HG03108 (cell line): ENCODE data around the gene GCHFR.

Source experiments
- ATAC-seq: cut with Tn5 transposase; IDR thresholded peaks from one replicate; pipeline ENCODE4 v1.9.1; 2021; ENCODE audit warnings: moderate library complexity; ENCODE audit not compliant: unreplicated experiment

The GCHFR gene

GRCh38 chr15:40775740-40776536, 12.1 kb downstream of the GCHFR start:
- no peak for ATAC-seq

DNA sequence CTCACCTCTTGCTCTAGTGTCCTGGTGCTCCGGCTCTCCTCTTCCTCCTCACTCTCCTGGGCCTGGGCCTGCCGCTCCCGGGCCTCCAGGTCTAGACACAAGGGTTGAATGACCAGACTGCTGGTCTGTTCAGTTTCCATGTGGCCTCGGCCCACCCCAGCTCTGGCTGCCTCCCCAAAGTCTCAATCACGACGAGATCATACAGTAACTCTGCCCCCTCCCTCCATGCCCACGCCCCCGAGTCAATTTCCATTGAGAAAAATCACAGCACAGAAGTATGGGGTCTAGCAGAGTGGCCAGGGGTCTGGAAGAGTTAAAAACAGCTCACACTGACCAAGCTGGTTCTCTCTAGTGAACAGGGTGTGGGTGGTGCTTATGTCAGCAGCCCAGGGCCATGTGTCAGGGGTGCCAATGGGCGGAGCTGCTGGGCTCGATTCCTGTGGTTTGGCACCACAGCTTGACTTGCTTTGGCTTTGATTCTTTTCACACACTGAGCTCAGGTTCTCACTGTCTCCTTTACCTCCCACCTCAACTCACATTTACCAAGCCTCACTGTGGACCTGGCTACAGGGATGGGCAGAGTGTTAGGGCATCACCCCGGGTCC, 12.8 kb downstream of the GCHFR start:
- no peak for ATAC-seq

- peak; percentile 78 for ATAC-seq
Observed at GRCh38 chr15:40782609-40783227, 18.9 kb downstream of the GCHFR start.

- no peak for ATAC-seq
Observed at GRCh38 chr15:40785164-40785563, 21.3 kb downstream of the GCHFR start.

DNA sequence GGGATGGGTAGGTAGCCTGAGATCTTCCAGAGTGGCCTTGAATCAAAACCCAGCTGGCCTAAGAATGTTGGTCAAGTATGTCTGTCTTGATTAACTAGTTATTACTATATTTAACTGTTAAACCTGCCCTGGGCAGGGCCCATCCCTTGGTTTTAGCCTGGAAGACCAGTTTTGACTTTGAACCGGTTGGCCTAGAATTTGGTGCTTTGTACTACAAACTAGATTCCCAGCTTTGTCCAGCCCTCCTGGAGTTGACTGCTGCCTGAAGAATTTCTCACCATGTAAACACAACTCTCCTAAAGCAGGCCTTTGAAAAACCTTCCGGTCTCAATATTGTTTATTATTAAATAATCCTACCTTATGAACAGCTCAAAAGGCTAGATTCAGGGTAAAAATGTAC, 21.9 kb downstream of the GCHFR start:
- ATAC-seq, result no peak

DNA sequence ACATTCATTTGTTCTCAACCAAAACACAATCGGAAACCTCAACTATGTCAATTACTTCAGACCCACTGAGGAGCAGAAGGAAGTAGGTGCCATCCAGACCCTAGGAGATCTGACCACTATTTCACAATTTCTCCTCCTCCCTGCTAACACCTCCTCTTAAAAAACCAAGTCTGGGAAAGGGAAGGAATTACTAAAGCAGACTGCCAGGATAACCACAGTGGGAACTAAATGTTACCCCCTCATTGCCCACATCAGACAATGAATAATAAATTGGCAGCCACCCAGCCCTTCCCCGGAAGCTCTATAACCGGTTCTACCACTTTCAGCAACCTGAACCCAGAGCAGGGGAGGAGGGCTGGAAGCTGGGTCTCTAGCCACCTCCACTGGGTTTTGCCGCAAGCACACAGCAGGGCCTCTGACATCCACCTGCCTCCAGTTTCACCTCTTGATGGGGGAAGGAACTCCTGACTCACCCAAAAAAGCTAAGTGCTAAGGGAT, 23.5 kb downstream of the GCHFR start:
- ATAC-seq, result no peak

DNA sequence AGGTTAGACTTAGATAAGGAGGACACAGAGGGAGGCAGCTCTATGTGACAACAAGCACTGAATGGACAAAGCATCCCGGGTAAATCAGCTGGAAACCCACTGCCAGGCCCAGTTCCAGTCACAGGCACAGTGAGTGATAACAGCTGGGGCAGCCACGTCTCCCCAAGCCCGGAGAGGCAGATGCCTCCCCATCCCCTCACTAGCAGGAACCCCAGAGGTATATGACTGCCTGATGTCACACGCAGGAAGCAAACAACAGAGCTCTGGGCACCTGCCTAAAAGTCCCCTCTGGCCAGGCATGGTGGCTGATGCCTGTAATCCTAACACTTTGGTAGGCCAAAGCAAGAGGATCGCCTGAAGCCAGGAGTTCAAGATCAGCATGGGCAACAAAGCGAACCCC, 24.1 kb downstream of the GCHFR start:
- no peak for ATAC-seq

GRCh38 chr15:40789119-40789518, 25.3 kb downstream of the GCHFR start:
- ATAC-seq, result no peak

GRCh38 chr15:40789999-40790398, 26.1 kb downstream of the GCHFR start:
- ATAC-seq, result no peak

DNA sequence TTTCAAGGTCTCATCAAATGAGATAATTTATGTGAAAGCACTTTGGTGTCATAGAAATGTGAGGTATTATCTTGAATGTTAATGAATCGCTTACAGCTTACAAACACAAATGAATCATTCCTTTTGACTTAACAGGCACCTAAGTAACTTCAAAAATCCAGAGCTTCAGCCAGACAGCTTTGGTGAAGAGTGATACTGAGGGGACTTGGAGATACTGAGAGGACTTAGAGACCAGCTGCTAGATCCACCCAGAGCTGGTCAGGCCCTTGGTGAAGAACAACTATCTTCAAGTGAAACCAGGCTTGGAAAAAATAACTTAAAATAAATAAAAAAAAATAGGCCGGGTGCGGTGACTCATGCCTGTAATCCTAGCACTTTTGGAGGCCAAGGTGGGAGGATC, 26.9 kb downstream of the GCHFR start:
- no peak for ATAC-seq

DNA sequence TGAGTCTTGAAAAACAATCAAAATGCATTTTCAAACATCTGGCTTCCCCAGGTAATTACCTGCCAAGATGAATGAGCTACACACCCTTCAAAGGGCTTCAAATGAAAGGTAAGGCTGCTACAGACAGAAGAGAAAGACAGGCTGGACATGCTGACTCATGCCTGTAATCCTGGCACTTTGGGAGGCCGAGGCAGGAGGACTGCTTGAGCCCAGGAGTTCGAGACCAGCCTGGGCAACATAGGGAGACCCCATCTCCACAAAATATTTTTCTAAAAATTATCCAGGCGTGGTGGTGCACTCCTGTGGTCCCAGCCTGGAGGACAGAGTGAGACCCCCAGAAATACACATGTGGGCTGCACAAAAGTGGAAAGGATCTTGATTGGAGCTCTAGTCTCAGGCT, 28.5 kb downstream of the GCHFR start:
- no peak for ATAC-seq

GRCh38 chr15:40793216-40793989, 29.5 kb downstream of the GCHFR start:
- no peak for ATAC-seq

DNA sequence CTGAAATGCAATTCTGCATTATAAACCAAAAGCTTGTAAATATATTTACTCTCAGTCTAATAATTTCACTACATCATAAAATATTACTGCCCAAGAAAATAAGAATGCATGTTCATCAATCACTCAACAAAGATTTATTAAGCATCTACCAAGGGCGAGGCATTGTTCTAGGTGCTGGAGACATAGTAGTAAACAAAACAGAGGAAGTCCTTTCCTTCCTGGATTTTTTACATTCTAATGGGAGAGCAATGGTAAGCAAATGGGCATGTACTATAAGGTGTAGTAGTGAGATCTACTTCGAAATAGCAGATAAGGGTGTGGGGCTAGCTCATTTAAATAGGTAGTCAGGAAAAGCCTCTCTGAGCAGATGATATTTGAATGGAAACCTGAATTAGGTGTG, 32.2 kb downstream of the GCHFR start:
- ATAC-seq, result no peak

GRCh38 chr15:40796512-40796911, 32.6 kb downstream of the GCHFR start:
- no peak for ATAC-seq

GRCh38 chr15:40799523-40799922, 35.7 kb downstream of the GCHFR start:
- no peak for ATAC-seq

- no peak for ATAC-seq
Observed at GRCh38 chr15:40803076-40803475, 39.2 kb downstream of the GCHFR start.

GRCh38 chr15:40803688-40804087, 39.8 kb downstream of the GCHFR start:
- ATAC-seq, result no peak

DNA sequence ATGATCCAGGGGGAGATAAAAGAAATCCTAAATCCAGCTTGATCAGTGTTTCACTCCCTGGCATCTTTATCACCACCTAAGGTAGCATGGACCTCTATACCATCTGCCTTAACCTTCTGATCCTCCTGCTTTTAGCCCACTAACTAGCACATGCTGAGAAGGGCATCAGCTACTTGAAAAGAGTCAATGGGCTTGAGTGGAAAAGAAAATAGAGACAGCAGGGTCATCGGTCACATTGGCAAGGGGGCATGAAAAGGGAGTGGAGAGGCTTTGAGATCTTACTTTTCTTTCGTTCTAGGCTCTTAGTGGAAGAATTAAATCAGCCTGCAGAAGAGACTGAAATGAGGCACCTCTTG, 42.8 kb downstream of the GCHFR start:
- no peak for ATAC-seq

GRCh38 chr15:40807028-40807887, 43.4 kb downstream of the GCHFR start, which contains the start of the genes DNAJC17 and ZFYVE19:
TSS of gene DNAJC17 (minus strand) at chr15:40807473. CDS start at chr15:40807446, 27 bp downstream.
TSS of gene ZFYVE19 (plus strand) at chr15:40807089. CDS start at chr15:40807590, 501 bp downstream.
- ATAC-seq, result peak; percentile 91

DNA sequence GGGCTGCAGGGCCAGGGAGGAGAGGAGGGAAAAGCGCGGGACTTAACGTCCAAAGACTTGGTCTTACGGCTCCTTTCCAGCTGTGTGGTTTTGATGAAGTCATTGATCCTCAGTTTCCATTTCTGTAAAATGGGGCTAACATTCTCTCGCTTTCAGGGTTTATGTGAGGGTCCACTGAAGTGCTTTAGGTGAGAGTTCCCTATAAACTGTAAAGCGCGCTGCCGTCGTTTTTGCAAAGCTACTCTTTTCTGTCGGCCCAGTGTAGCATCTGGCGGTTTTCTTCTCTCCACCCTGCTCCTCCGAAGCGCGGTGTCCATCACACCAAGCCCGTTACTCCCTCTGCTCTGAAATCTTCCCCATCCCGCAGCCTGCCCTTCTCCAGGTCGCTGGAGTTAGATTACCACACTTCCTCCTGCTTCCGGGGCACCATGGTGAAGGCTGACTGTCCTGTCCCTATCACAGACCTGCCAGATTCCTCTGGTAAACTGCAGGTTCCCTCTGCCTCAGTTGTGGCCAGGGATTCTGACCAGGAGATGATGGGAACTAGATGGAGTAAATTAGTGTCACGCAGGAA, 44.1 kb downstream of the GCHFR start:
- no peak for ATAC-seq
